Uterus (tissue), 4 donors: Measurements from ENCODE around the gene CPNE4. TPM values are rescaled to one million over a fixed set of nuclear protein-coding genes. Genes with fewer than 3 reads are reported as not detected.

Experiments used
- DNase-seq, 2 donors: peaks; one replicate each; pipeline ENCODE4 v3.0.0-alpha.2; 2019 to 2020
- H3K27ac ChIP-seq, 2 donors: fragments of 200-600 bp; sonication (generic); 1 replicate in 1 of 2; 2 replicates in 1 of 2; pipeline ENCODE4 v1.5.1; 2016 to 2018
- H3K27me3 ChIP-seq, 2 donors: fragments of 200-600 bp; sonication (generic); one replicate each; pipeline ENCODE4 v1.5.1; 2018 to 2019; ENCODE audit warnings: control low read depth in 1 of 2
- H3K36me3 ChIP-seq, 2 donors: fragments of 200-600 bp; sonication (generic); one replicate each; pipeline ENCODE4 v1.5.1; 2019; ENCODE audit warnings: control low read depth in 1 of 2
- H3K4me1 ChIP-seq, 2 donors: fragments of 200-600 bp; sonication (generic); one replicate each; pipeline ENCODE4 v1.5.1; 2018 to 2019; ENCODE audit warnings: control low read depth in 1 of 2
- H3K4me3 ChIP-seq, 2 donors: fragments of 200-600 bp; sonication (generic); 1 replicate in 1 of 2; 2 replicates in 1 of 2; pipeline ENCODE4 v1.5.1; 2018 to 2019; ENCODE audit warnings: mild to moderate bottlenecking in 1 of 2
- H3K9me3 ChIP-seq, 2 donors: fragments of 200-600 bp; sonication (generic); one replicate each; pipeline ENCODE4 v1.5.1; 2019; ENCODE audit warnings: control low read depth in 1 of 2
- CTCF ChIP-seq, 4 experiments: fragments of 200-600 bp in 2 of 4; fragments of 450-650 bp in 2 of 4; sonication (generic) in 2 of 4; IDR thresholded peaks; one replicate each; pipeline ENCODE4 v1.5.1; 2016 to 2019; ENCODE audit warnings: antibody characterized with exemption in 4 of 4, mild to moderate bottlenecking in 2 of 4, moderate library complexity in 1 of 4
- POLR2A ChIP-seq, 2 donors: fragments of 450-650 bp; IDR thresholded peaks; one replicate each; pipeline ENCODE4 v1.6.1; 2016; ENCODE audit warnings: antibody characterized with exemption in 2 of 2, mild to moderate bottlenecking in 1 of 2, moderate library complexity in 1 of 2
- intact Hi-C: fragments of 100-400 bp; cut with DNase I; formaldehyde crosslinking; loops from one replicate; pipeline ENCODE4 v1.15.1; 2023; ENCODE audit warnings: low total_unique reads
- total RNA-seq, 4 donors: library from RNA; depleted of rRNA in 3 of 4; stranded (reverse); fragments of >200 nt in 3 of 4; gene quantifications; one replicate each; pipeline versions ENCODE4 v1.1.0 to v1.2.4, GENCODE V29; 2014 to 2023
- donor health status: DM: yes; HTN: yes; CAD: no.

CPNE4 gene
- total RNA-seq, 4 donors from 2014 or later, result 0.35 TPM; not detected in 3

- no peak for DNase-seq
- TF ChIP-seq POLR2A (IDR thresholded peaks at IDR 0.05) (no peak), CTCF (IDR thresholded peaks at IDR 0.05) (no peak)
- no peaks in the 10 kb centered on the region for H3K27me3 ChIP-seq
- intact Hi-C loops, result no loop called here
- H3K9me3 ChIP-seq, result no peaks in the 10 kb centered on the region
- H3K4me1 ChIP-seq, result no peaks in the 10 kb centered on the region
- H3K36me3 ChIP-seq, result no peaks in the 10 kb centered on the region
- no peak overlapping the region for H3K4me3 ChIP-seq
- H3K27ac ChIP-seq, result no peak overlapping the region
These were observed 333.6 kb downstream of the CPNE4 start for GRCh38 chr3:131701153-131701770.

GRCh38 chr3:131699001-131699400 is 335.8 kb downstream of the CPNE4 start:
- Histone ChIP-seq H3K9me3 (no peaks in the 10 kb centered on the region), H3K36me3 (no peaks in the 10 kb centered on the region), H3K4me3 (no peak overlapping the region), H3K4me1 (no peaks in the 10 kb centered on the region), H3K27ac (no peak overlapping the region), H3K27me3 (no peaks in the 10 kb centered on the region)
- no peak for TF ChIP-seq CTCF (IDR thresholded peaks at IDR 0.05)
- TF ChIP-seq POLR2A (IDR thresholded peaks at IDR 0.05), result no peak
- intact Hi-C loops, result no loop called here
- DNase-seq, result no peak

GRCh38 chr3:131694376-131694775 is 340.4 kb downstream of the CPNE4 start:
- no peak overlapping the region for H3K4me3 ChIP-seq
- no peaks in the 10 kb centered on the region for H3K27me3 ChIP-seq
- TF ChIP-seq POLR2A (IDR thresholded peaks at IDR 0.05) (no peak), CTCF (IDR thresholded peaks at IDR 0.05) (no peak)
- no peaks in the 10 kb centered on the region for H3K36me3 ChIP-seq
- H3K9me3 ChIP-seq, result no peaks in the 10 kb centered on the region
- no peaks in the 10 kb centered on the region for H3K4me1 ChIP-seq
- DNase-seq, result no peak
- intact Hi-C loops, result no loop called here
- H3K27ac ChIP-seq, result no peak overlapping the region

- TF ChIP-seq CTCF (IDR thresholded peaks at IDR 0.05) (no peak), POLR2A (IDR thresholded peaks at IDR 0.05) (no peak)
- no peak overlapping the region for H3K27ac ChIP-seq
- H3K27me3 ChIP-seq, result no peaks in the 10 kb centered on the region
- no peaks in the 10 kb centered on the region for H3K9me3 ChIP-seq
- H3K4me3 ChIP-seq, result no peak overlapping the region
- DNase-seq, result no peak
- no peaks in the 10 kb centered on the region for H3K36me3 ChIP-seq
- no peaks in the 10 kb centered on the region for H3K4me1 ChIP-seq
- intact Hi-C loops, result no loop called here
These were observed 342.5 kb downstream of the CPNE4 start for GRCh38 chr3:131692356-131692755.

GRCh38 chr3:131690800-131691199 is 344.0 kb downstream of the CPNE4 start:
- intact Hi-C loops, result no loop called here
- H3K9me3 ChIP-seq, result no peaks in the 10 kb centered on the region

More at GRCh38 chr3:131690800-131691199, 344.0 kb downstream of the CPNE4 start:
- no peaks in the 10 kb centered on the region for H3K36me3 ChIP-seq
- TF ChIP-seq POLR2A (IDR thresholded peaks at IDR 0.05) (no peak), CTCF (IDR thresholded peaks at IDR 0.05) (no peak)
- no peaks in the 10 kb centered on the region for H3K4me1 ChIP-seq
- no peak overlapping the region for H3K27ac ChIP-seq
- no peaks in the 10 kb centered on the region for H3K27me3 ChIP-seq
- no peak for DNase-seq
- no peak overlapping the region for H3K4me3 ChIP-seq
